Measurements from ENCODE around the gene TMC7. TPM values are rescaled to one million over a fixed set of nuclear protein-coding genes. Genes with fewer than 3 reads are reported as not detected.
A peak's percentile ranks its signal among the peaks of the same experiment; 100 is the strongest.

The TMC7 gene
- total RNA-seq, 1 donor from 2014 or later = 1.1 TPM

- intact Hi-C loops (cut with micrococcal nuclease) = loop anchor here (10.0 kb wide), 1 partner anchor 291 kb away; no protein-coding TSS in a partner anchor
- ATAC-seq = no peak
- no peak for DNase-seq
Measured at GRCh38 chr16:19075511-19075910, 91.8 kb downstream of the TMC7 start.

- ATAC-seq (no peak), DNase-seq (no peak)
- intact Hi-C loops (cut with micrococcal nuclease) = loop anchor here (10.0 kb wide), 1 partner anchor 293 kb away; no protein-coding TSS in a partner anchor
Measured at GRCh38 chr16:19077879-19078278, 94.1 kb downstream of the TMC7 start.

- intact Hi-C loops (cut with micrococcal nuclease) = loop anchor here (10.0 kb wide), 1 partner anchor 101 kb away; no protein-coding TSS in a partner anchor
- ATAC-seq (no peak), DNase-seq (no peak)
Measured at GRCh38 chr16:19083670-19084069, 99.9 kb downstream of the TMC7 start.

- intact Hi-C loops (cut with micrococcal nuclease) = loop anchor here (10.0 kb wide), 1 partner anchor 101 kb away; no protein-coding TSS in a partner anchor
- DNase-seq = no peak
- no peak for ATAC-seq
Measured at GRCh38 chr16:19084139-19084538, 100.4 kb downstream of the TMC7 start.

GRCh38 chr16:19084879-19085278 lies 101.1 kb downstream of the TMC7 start:
- DNase-seq (no peak), ATAC-seq (no peak)
- intact Hi-C loops (cut with micrococcal nuclease) = loop anchor here (5.0 to 10.0 kb wide), 2 partner anchors 100 to 292 kb away; no protein-coding TSS in a partner anchor

DNA sequence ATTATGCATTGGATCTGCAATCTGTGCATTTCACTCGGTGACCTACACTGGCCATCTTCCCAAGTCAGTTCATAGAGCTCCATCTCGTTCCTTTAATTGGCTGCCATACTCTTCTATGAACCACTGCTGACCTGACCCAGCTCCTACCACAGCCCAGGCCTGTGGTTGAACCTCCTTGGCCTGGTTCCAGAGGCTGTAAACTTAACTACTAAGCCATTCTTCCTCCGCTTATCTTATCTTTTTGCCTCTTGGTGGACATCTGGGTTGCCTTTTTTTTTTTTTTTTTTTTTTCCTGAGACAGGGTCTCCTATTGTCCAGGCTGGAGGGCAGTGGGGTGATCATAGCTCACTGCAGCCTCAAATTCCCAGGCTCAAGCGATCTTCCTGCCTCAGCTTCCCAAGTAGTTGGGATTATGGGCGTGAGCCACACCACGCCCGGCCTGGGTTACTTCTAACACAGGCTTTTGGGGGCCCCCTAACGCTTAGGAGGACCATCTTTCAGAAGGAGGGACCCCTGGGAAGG lies 102.0 kb downstream of the TMC7 start:
- ATAC-seq = peak; percentile 29
- intact Hi-C loops (cut with micrococcal nuclease) = loop anchor here (5.0 to 10.0 kb wide), 2 partner anchors 99 to 292 kb away; no protein-coding TSS in a partner anchor
- no peak for DNase-seq

GRCh38 chr16:19086322-19087199 lies 102.8 kb downstream of the TMC7 start:
- ATAC-seq (peak; percentile 98), DNase-seq (peak; percentile 93)
- intact Hi-C loops (cut with micrococcal nuclease) = loop anchor here (5.0 to 10.0 kb wide), 2 partner anchors 98 to 291 kb away; no protein-coding TSS in a partner anchor

- intact Hi-C loops (cut with micrococcal nuclease) = loop anchor here (5.0 to 10.0 kb wide), 2 partner anchors 96 to 289 kb away; no protein-coding TSS in a partner anchor
- ATAC-seq (no peak), DNase-seq (no peak)
Measured at GRCh38 chr16:19088341-19088916, 104.7 kb downstream of the TMC7 start.

DNA sequence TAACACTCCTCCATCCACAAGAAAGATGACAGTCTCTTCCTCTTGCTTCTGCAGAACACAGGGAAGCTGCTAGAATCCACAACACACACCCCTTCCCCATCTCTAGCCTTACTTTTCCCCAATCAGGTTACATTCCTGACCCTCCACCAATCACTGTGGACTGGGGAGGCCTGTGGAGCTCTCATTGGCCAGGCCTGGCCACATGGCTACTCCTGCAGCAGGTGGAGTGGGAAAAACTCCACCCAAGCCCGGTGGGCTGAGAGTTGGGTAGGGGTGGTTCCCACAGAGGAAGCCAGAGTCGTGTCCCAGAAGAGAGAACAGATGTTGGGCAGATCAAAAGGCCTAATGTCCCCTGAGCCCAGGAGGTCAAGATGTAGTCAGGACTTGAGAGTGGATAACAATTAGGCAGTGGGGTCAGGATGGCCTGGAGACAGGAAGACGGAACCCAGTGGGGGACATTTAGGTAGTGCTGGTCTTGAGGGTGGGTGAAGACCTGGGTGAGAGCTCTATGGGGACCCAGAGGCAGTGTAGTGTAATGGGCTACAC lies 105.7 kb downstream of the TMC7 start:
- DNase-seq (no peak), ATAC-seq (no peak)
- intact Hi-C loops (cut with micrococcal nuclease) = loop anchor here (5.0 to 10.0 kb wide), 2 partner anchors 95 to 288 kb away; no protein-coding TSS in a partner anchor

DNA sequence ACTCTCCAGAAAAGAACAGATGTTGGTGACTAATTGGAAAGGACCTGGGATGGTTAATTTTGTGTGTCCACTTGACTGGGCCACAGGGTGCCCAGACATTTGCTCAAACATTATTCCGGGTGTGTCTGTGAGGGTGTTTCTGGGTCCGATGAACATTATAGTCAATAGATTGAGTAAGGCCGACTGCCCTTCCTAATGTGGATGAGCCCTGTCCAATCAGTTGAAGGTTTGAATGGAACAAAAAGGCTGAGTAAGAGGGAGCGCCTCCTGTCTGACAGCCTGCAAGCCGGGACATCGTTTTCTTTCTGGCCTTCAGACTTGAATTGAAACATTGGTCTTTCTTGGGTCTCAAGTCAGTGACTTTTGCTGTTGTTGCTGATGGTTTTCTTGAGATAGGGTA lies 107.2 kb downstream of the TMC7 start:
- intact Hi-C loops (cut with micrococcal nuclease) = no loop called here
- DNase-seq (no peak), ATAC-seq (no peak)

DNA sequence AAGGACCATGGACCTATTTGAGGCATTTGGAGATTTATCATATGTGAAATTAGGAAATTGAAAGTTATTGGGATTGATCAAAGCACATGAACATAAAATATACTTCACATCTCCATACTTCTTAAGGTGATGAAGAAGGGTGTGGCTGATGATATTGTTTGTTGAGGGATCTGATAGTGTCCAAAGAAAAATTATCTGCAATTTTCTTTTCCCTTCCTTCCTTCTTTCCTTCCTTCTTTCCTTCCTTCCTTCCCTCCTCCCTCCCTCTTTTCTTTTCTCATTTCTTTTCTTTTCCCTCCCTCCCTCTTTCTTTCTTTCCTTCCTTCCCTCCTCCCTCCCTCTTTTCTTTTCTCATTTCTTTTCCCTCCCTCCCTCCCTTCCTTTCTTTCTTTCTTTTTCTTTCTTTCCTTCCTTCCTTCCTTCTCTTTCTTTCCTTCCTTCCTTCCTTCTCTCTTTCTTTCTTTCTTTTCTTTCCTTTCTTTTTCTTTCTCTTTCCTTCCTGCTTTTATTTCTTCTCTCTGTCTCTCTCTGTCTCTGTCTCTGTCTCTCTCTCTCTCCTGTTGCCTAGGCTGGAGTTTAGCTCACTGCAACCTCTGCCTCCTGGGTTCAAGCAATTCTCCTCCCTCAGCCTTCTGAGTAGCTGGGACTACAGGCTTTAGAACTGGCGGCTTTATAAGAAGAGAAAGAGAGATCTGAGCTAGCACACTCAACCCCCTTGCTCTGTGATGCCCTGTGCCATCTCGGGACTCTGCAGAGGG lies 109.1 kb downstream of the TMC7 start:
- intact Hi-C loops (cut with micrococcal nuclease) = no loop called here
- no peak for DNase-seq
- ATAC-seq = no peak

- intact Hi-C loops (cut with micrococcal nuclease) = no loop called here
Measured at GRCh38 chr16:19093631-19094541, 110.2 kb downstream of the TMC7 start.

GRCh38 chr16:19094542-19095365 lies 111.0 kb downstream of the TMC7 start:
- intact Hi-C loops (cut with micrococcal nuclease) = no loop called here
- no peak for DNase-seq
- ATAC-seq = no peak

More at GRCh38 chr16:19093631-19094541, 110.2 kb downstream of the TMC7 start:
- ATAC-seq = no peak
- no peak for DNase-seq

- DNase-seq (no peak), ATAC-seq (no peak)
- intact Hi-C loops (cut with micrococcal nuclease) = no loop called here
Measured at GRCh38 chr16:19095654-19096053, 111.9 kb downstream of the TMC7 start.

GRCh38 chr16:19098173-19098572 lies 114.4 kb downstream of the TMC7 start:
- ATAC-seq (no peak), DNase-seq (no peak)
- intact Hi-C loops (cut with micrococcal nuclease) = no loop called here

- intact Hi-C loops (cut with micrococcal nuclease) = no loop called here
- no peak for DNase-seq
- no peak for ATAC-seq
Measured at GRCh38 chr16:19102187-19102872, 118.6 kb downstream of the TMC7 start.
